Stomach (tissue), 9 donors: ENCODE results near the gene KCNQ1. TPM values are rescaled to one million over a fixed set of nuclear protein-coding genes. Genes with fewer than 3 reads are reported as not detected.

Experiments
- DNase-seq, 2 donors: peaks; one replicate each; pipeline versions ENCODE4 v3.0.0 to v3.0.0-alpha.2; 2013 to 2019
- H3K27ac ChIP-seq, 5 donors: fragments of 200-600 bp in 4 of 5; sonication (generic) in 4 of 5; one replicate each; pipeline ENCODE4 v1.5.1; 2013 to 2019; ENCODE audit warnings: mild to moderate bottlenecking in 1 of 5, moderate library complexity in 1 of 5
- H3K27me3 ChIP-seq, 3 donors: fragments of 200-600 bp; sonication (generic); one replicate each; pipeline ENCODE4 v1.5.1; 2017 to 2019; ENCODE audit warnings: mixed run types in 1 of 3
- H3K36me3 ChIP-seq, 4 donors: fragments of 200-600 bp; sonication (generic); 1 replicate in 3 of 4; 2 replicates in 1 of 4; pipeline ENCODE4 v1.5.1; 2016 to 2019
- H3K4me1 ChIP-seq, 4 donors: fragments of 200-600 bp; sonication (generic); one replicate each; pipeline ENCODE4 v1.5.1; 2016 to 2019
- H3K4me3 ChIP-seq, 4 donors: fragments of 200-600 bp; sonication (generic) in 3 of 4; one replicate each; pipeline ENCODE4 v1.5.1; 2016 to 2019; ENCODE audit warnings: mild to moderate bottlenecking in 1 of 4
- H3K9me3 ChIP-seq, 4 donors: fragments of 200-600 bp; sonication (generic); one replicate each; pipeline ENCODE4 v1.5.1; 2016 to 2019
- CTCF ChIP-seq, 7 experiments: fragments of 450-650 bp in 4 of 7; fragments of 200-600 bp in 3 of 7; sonication (generic) in 3 of 7; IDR thresholded peaks; one replicate each; pipeline ENCODE4 v1.5.1; 2016 to 2019; ENCODE audit warnings: antibody characterized with exemption in 7 of 7, control low read depth in 2 of 7, mild to moderate bottlenecking in 1 of 7
- EP300 ChIP-seq: sonication (generic); formaldehyde crosslinking; IDR thresholded peaks from one replicate; pipeline ENCODE4 v1.6.1; 2017; ENCODE audit warnings: antibody characterized with exemption
- POLR2A ChIP-seq, 4 donors: fragments of 450-650 bp; IDR thresholded peaks; one replicate each; pipeline ENCODE4 v1.6.1; 2016; ENCODE audit warnings: antibody characterized with exemption in 4 of 4, control low read depth in 2 of 4, mild to moderate bottlenecking in 1 of 4, moderate library complexity in 1 of 4
- POLR2AphosphoS5 ChIP-seq, 3 donors: sonication (generic); formaldehyde crosslinking; IDR thresholded peaks; one replicate each; pipeline ENCODE4 v1.6.1; 2016; ENCODE audit warnings: antibody characterized with exemption in 3 of 3
- WGBS, 5 donors: extraction: QIAGEN DNeasy Blood & Tissue Kit in 3 of 5; methylation state at CpG; one replicate each; pipeline versions ENCODE4 v1.1.5 to v1.1.7; 2013 to 2018; 5-methylcytosine and 5-hydroxymethylcytosine counted together
- intact Hi-C: fragments of 100-400 bp; cut with DNase I; formaldehyde crosslinking; loops from one replicate; pipeline ENCODE4 v1.15.1; 2023; ENCODE audit warnings: low total_unique reads
- polyA plus RNA-seq, 3 donors: library from polyadenylated mRNA; stranded (reverse); fragments of 200-250 nt; gene quantifications; one replicate each; pipeline ENCODE4 v1.2.3, GENCODE V29; 2013
- total RNA-seq, 5 donors: library from RNA; depleted of rRNA; stranded (reverse); fragments of >200 nt; gene quantifications; one replicate each; pipeline versions ENCODE4 v1.1.0 to v1.2.3, GENCODE V29; 2014 to 2016
- donor health status: healthy with polysubstance abuse.
- donor health status: Bipolar disorder and iron deficiency.
- donor health status: healthy.

The KCNQ1 gene
- total and polyA plus RNA-seq, 8 donors: 12.1 to 155 (median 49.0) TPM

DNA sequence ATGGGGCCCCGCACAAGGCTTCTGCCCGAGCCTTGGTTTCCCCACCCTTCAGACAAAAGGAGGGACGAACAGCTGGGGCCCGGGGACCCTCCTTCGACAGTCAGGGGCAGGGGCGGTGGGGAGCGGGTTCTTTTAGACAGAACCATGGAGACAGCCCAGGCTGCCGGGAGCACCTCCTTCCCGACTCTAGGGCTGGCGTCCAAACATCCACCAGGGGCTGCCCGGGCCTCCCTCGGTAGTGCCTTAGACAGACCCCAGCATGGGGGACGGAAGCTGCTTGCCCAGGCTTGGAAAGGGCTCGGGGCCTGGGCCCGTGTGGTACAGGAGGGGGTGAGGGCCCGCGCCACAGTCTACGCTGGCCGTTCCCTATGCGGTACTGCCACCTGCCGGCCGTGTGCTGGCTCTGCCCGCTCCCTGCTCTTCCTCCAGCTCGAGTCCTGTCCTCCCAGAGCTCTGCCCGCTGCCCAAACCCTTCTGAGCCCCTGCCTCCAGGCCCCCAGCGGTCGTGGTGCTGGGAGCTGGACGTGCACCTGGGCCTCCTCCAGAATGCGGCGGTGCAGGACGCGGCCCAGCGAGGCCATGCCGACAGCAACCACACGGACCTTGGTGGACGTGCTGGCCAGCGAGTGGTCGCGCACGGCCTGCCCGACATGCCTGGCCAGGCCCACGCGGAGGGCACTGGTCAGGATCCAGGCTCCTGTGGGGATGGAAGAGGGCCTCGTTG lies 24.1 kb upstream of the KCNQ1 start:
- peaks cover 9 to 17% (median 14%) of the 10 kb centered on the region in 4 donors for H3K4me1 ChIP-seq
- no peaks in the 10 kb centered on the region for H3K9me3 ChIP-seq
- intact Hi-C loops: loop anchor here (2.0 kb wide), 1 partner anchor 226 kb away; no protein-coding TSS in a partner anchor
- TF ChIP-seq POLR2AphosphoS5 (IDR thresholded peaks at IDR 0.05) (no peak), CTCF (IDR thresholded peaks at IDR 0.05) (peak in 5 of 7 experiments; percentile 87 to 93 (median 92)), POLR2A (IDR thresholded peaks at IDR 0.05) (no peak), EP300 (no peak)
- peaks cover 0 to 28% (median 5%) of the 10 kb centered on the region in 3 donors for H3K27me3 ChIP-seq
- no peaks in the 10 kb centered on the region for H3K36me3 ChIP-seq
- peak overlapping the region in 1 of 5 donors; percentile 66 for H3K27ac ChIP-seq
- WGBS, 5 donors: 21 to 30% (median 25%) methylated on average over 14 to 44 of the region's 44 CpGs
- peak; percentile 77 to 95 for DNase-seq
- H3K4me3 ChIP-seq: no peak overlapping the region

DNA sequence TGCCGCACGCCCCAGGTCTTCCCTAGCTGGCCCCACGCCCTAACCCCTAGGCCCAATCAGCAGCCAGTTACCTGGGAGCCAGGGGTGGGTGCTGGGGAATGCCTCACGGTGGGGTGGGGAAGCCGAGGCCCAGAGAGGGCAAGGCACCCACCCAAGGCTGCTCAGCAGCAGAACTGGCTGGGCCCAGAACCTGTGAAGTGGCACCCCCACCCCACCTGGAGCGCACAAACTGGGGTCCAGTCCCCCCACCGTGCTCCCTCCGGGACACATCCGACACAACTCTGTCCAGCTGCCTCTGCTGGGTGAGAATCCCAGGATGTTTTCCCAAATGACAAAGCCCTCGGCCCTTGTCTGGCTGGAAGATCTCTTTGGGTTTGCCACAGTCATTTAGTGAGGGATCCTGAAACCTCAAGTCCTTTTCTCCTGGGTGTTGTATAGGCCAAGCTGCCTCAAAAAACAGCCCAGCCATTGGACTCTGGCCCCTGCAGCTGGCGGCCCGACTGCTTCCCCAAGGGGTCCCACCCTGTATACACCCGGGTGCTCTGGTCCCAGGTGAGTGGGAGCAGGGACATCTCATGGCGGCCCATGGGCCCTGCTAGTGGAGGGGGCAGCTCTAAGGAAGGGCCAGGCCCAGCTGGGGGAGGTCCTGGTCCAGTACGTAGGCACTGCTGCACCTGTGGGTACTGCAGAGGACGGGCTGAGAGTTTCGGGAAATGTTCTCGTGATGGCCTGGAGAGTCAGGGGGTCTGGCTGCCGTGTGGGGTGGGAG lies 23.4 kb upstream of the KCNQ1 start:
- Histone ChIP-seq H3K27ac (no peak overlapping the region), H3K27me3 (peaks cover 0 to 29% (median 5%) of the 10 kb centered on the region in 3 donors), H3K36me3 (no peaks in the 10 kb centered on the region), H3K9me3 (no peaks in the 10 kb centered on the region), H3K4me3 (no peak overlapping the region), H3K4me1 (peaks cover 9 to 17% (median 14%) of the 10 kb centered on the region in 4 donors)
- TF ChIP-seq EP300 (no peak), POLR2A (IDR thresholded peaks at IDR 0.05) (no peak)
- DNase-seq: no peak
- whole genome bisulfite sequencing, 5 donors: 68 to 77% (median 74%) methylated on average over 13 to 19 of the region's 19 CpGs
- intact Hi-C loops: loop anchor here (2.0 kb wide), 1 partner anchor 227 kb away; no protein-coding TSS in a partner anchor

DNA sequence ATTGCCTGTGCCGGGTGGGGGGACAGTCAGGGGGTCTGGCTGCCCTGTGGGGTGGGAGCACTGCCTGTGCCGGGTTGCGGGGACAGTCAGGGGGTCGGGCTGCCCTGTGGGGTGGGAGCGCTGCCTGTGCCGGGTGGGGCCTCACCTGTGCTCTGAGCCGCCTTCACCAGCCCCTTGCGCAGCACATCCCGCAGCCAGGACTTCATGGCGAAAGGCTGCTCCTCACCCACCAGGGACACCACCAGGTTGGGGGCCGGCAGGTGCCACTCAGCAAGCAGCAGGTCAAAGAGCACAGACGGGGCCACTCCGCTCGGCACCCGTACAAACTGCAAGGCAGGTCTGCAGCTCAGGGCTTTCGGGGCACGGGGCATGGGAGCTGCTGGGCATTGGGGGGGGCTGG lies 22.8 kb upstream of the KCNQ1 start:
- H3K36me3 ChIP-seq: no peaks in the 10 kb centered on the region
- no peak overlapping the region for H3K4me3 ChIP-seq
- no peak overlapping the region for H3K27ac ChIP-seq
- H3K4me1 ChIP-seq: peaks cover 9 to 20% (median 18%) of the 10 kb centered on the region in 4 donors
- TF ChIP-seq POLR2A (IDR thresholded peaks at IDR 0.05): no peak
- TF ChIP-seq POLR2AphosphoS5 (IDR thresholded peaks at IDR 0.05): no peak
- TF ChIP-seq CTCF (IDR thresholded peaks at IDR 0.05): no peak
- TF ChIP-seq EP300: no peak
- WGBS, 5 donors: 80 to 88% (median 85%) methylated on average over 11 to 17 of the region's 17 CpGs
- peaks cover 0 to 29% (median 5%) of the 10 kb centered on the region in 3 donors for H3K27me3 ChIP-seq
- intact Hi-C loops: loop anchor here (2.0 kb wide), 2 partner anchors 115 to 227 kb away; no protein-coding TSS in a partner anchor
- no peaks in the 10 kb centered on the region for H3K9me3 ChIP-seq
- DNase-seq: no peak

GRCh38 chr11:2422461-2423156 lies 22.2 kb upstream of the KCNQ1 start:
- intact Hi-C loops: loop anchor here (2.0 kb wide), 1 partner anchor 116 kb away; no protein-coding TSS in a partner anchor
- TF ChIP-seq EP300: no peak
- TF ChIP-seq POLR2A (IDR thresholded peaks at IDR 0.05): no peak
- no peak for TF ChIP-seq CTCF (IDR thresholded peaks at IDR 0.05)
- TF ChIP-seq POLR2AphosphoS5 (IDR thresholded peaks at IDR 0.05): no peak
- Histone ChIP-seq H3K4me3 (no peak overlapping the region), H3K36me3 (no peaks in the 10 kb centered on the region), H3K27me3 (peaks cover 0 to 29% (median 5%) of the 10 kb centered on the region in 3 donors), H3K27ac (no peak overlapping the region), H3K9me3 (no peaks in the 10 kb centered on the region), H3K4me1 (peaks cover 9 to 25% (median 24%) of the 10 kb centered on the region in 4 donors)
- no peak for DNase-seq
- WGBS, 5 donors: 83 to 100% (median 84%) methylated on average over 6 to 14 of the region's 14 CpGs
